Stimulated activated CD4-positive, alpha-beta T cell treated with anti-CD3 and anti-CD28 coated beads, TNF-alpha, amount 100 ng/mL, for 24 hours (primary cell): Measurements from ENCODE around the gene C2orf74.

ENCODE experiments used
- DNase-seq, 3 experiments: peaks; one replicate each; pipeline ENCODE4 v3.0.0-alpha.2; 2020; ENCODE audit warnings: low read depth in 3 of 3

The C2orf74 gene

GRCh38 chr2:61214171-61214570 lies 52.2 kb downstream of the C2orf74 start:
- DNase-seq, result no peak
